ENCODE results near the gene RTP5. TPM values are rescaled to one million over a fixed set of nuclear protein-coding genes. Genes with fewer than 3 reads are reported as not detected.

The RTP5 gene
- total RNA-seq, 1 donor from 2014 or later = not detected

- H3K9me3 ChIP-seq = no peaks in the 10 kb centered on the region
- intact Hi-C loops (cut with DNase I) = no loop called here
- DNase-seq (peak; percentile 61), ATAC-seq (no peak)
- no peaks in the 10 kb centered on the region for H3K36me3 ChIP-seq
- peaks cover 15% of the 10 kb centered on the region for H3K27me3 ChIP-seq
- peaks cover 9% of the 10 kb centered on the region for H3K4me1 ChIP-seq
- no peak overlapping the region for H3K27ac ChIP-seq
- H3K4me3 ChIP-seq = peak overlapping the region; percentile 29
- TF ChIP-seq CTCF (IDR thresholded peaks at IDR 0.05) = no peak
Observed at GRCh38 chr2:241857572-241858121, 11.9 kb upstream of the RTP5 start.

GRCh38 chr2:241858206-241859016 is 11.1 kb upstream of the RTP5 start, which contains the start of gene PDCD1:
TSS of gene PDCD1 (minus strand) at chr2:241858894. CDS start at chr2:241858838, 56 bp downstream.
- H3K27me3 ChIP-seq = peaks cover 22% of the 10 kb centered on the region
- peaks cover 9% of the 10 kb centered on the region for H3K4me1 ChIP-seq
- DNase-seq (peak; percentile 64), ATAC-seq (peak; percentile 19)
- H3K36me3 ChIP-seq = no peaks in the 10 kb centered on the region
- TF ChIP-seq CTCF (IDR thresholded peaks at IDR 0.05) = no peak
- peak within 1 kb of the TSS; percentile 29 for H3K4me3 ChIP-seq
- peak within 1 kb of the TSS; percentile 75 for H3K27ac ChIP-seq
- no peaks in the 10 kb centered on the region for H3K9me3 ChIP-seq
- intact Hi-C loops (cut with DNase I) = no loop called here

GRCh38 chr2:241859017-241859435 is 10.5 kb upstream of the RTP5 start:
- H3K27me3 ChIP-seq = peaks cover 28% of the 10 kb centered on the region
- ATAC-seq (no peak), DNase-seq (peak; percentile 65)
- peaks cover 9% of the 10 kb centered on the region for H3K4me1 ChIP-seq
- H3K9me3 ChIP-seq = no peaks in the 10 kb centered on the region
- intact Hi-C loops (cut with DNase I) = no loop called here
- H3K36me3 ChIP-seq = no peaks in the 10 kb centered on the region
- peak overlapping the region; percentile 29 for H3K4me3 ChIP-seq
- H3K27ac ChIP-seq = peak overlapping the region; percentile 75
- no peak for TF ChIP-seq CTCF (IDR thresholded peaks at IDR 0.05)

- Histone ChIP-seq H3K9me3 (no peaks in the 10 kb centered on the region), H3K4me1 (peaks cover 9% of the 10 kb centered on the region), H3K27ac (peak overlapping the region; percentile 75), H3K4me3 (peak overlapping the region; percentile 29), H3K36me3 (no peaks in the 10 kb centered on the region), H3K27me3 (peaks cover 31% of the 10 kb centered on the region)
- intact Hi-C loops (cut with DNase I) = no loop called here
- TF ChIP-seq CTCF (IDR thresholded peaks at IDR 0.05) = no peak
- DNase-seq = peak; percentile 66
- peak; percentile 9 for ATAC-seq
Observed at GRCh38 chr2:241859436-241860183, 9.9 kb upstream of the RTP5 start.

- Histone ChIP-seq H3K27ac (peak overlapping the region; percentile 75), H3K4me1 (peaks cover 9% of the 10 kb centered on the region), H3K4me3 (peak overlapping the region; percentile 29), H3K36me3 (no peaks in the 10 kb centered on the region), H3K27me3 (peaks cover 31% of the 10 kb centered on the region), H3K9me3 (no peaks in the 10 kb centered on the region)
- DNase-seq = no peak
- intact Hi-C loops (cut with DNase I) = no loop called here
- ATAC-seq = no peak
- TF ChIP-seq CTCF (IDR thresholded peaks at IDR 0.05) = no peak
Observed at GRCh38 chr2:241860184-241861078, 9.1 kb upstream of the RTP5 start.

Data from upper lobe of right lung (tissue), 1 donor.